ENCODE measurements around the gene BUB1B. TPM values are rescaled to one million over a fixed set of nuclear protein-coding genes. Genes with fewer than 3 reads are reported as not detected.

BUB1B gene
- total RNA-seq, 1 donor from 2014 or later = 1.8 TPM

GRCh38 chr15:40183636-40184463, 23.0 kb downstream of the BUB1B start:
- DNase-seq (ENCODE audit: low read depth) = no peak

- peak; percentile 79 for DNase-seq (ENCODE audit: low read depth)
Measured at GRCh38 chr15:40190591-40190990, 29.7 kb downstream of the BUB1B start.

GRCh38 chr15:40192942-40193341, 32.1 kb downstream of the BUB1B start:
- DNase-seq (ENCODE audit: low read depth) = no peak

- no peak for DNase-seq (ENCODE audit: low read depth)
Measured at GRCh38 chr15:40197434-40197833, 36.6 kb downstream of the BUB1B start.

GRCh38 chr15:40198355-40199085, 37.7 kb downstream of the BUB1B start:
- DNase-seq (ENCODE audit: low read depth) = no peak

GRCh38 chr15:40204100-40204499, 43.2 kb downstream of the BUB1B start:
- DNase-seq (ENCODE audit: low read depth) = no peak

GRCh38 chr15:40217166-40217824, 56.4 kb downstream of the BUB1B start:
- DNase-seq (ENCODE audit: low read depth) = peak; percentile 70

GRCh38 chr15:40219801-40220200, 58.9 kb downstream of the BUB1B start:
- no peak for DNase-seq (ENCODE audit: low read depth)

GRCh38 chr15:40222131-40222530, 61.3 kb downstream of the BUB1B start:
- no peak for DNase-seq (ENCODE audit: low read depth)

- no peak for DNase-seq (ENCODE audit: low read depth)
Measured at GRCh38 chr15:40226736-40227135, 65.9 kb downstream of the BUB1B start.

GRCh38 chr15:40229316-40229715, 68.4 kb downstream of the BUB1B start:
- DNase-seq (ENCODE audit: low read depth) = no peak

GRCh38 chr15:40229956-40230355, 69.1 kb downstream of the BUB1B start:
- DNase-seq (ENCODE audit: low read depth) = peak; percentile 27

- DNase-seq (ENCODE audit: low read depth) = no peak
Measured at GRCh38 chr15:40232625-40233070, 71.8 kb downstream of the BUB1B start.

GRCh38 chr15:40233727-40234577, 73.1 kb downstream of the BUB1B start:
- DNase-seq (ENCODE audit: low read depth) = no peak

- DNase-seq (ENCODE audit: low read depth) = no peak
Measured at GRCh38 chr15:40234783-40235182, 73.9 kb downstream of the BUB1B start.

- no peak for DNase-seq (ENCODE audit: low read depth)
Measured at GRCh38 chr15:40235201-40235885, 74.5 kb downstream of the BUB1B start.

- peak; percentile 75 for DNase-seq (ENCODE audit: low read depth)
Measured at GRCh38 chr15:40238532-40239403, 77.9 kb downstream of the BUB1B start, which contains the start of gene PAK6. Gene PAK6 (plus strand): TSS chr15:40239063. CDS start chr15:40264786, 25,723 bp downstream.

GRCh38 chr15:40239404-40239692, 78.5 kb downstream of the BUB1B start:
- DNase-seq (ENCODE audit: low read depth) = no peak

GRCh38 chr15:40239693-40240618, 79.1 kb downstream of the BUB1B start:
- DNase-seq (ENCODE audit: low read depth) = peak; percentile 40
